Activated naive CD8-positive, alpha-beta T cell (primary cell): ENCODE data around the gene PRKAR1B.
"Not testable (repeated sequence)": the region's sequence is repeated elsewhere in the genome, so short reads cannot be mapped to it uniquely, and the experiment has no call there.

Experiments
- H3K27ac Mint-ChIP-seq: one replicate; pipeline ENCODE4 v1.8.0; 2021; ENCODE audit warnings: mixed read lengths
- H3K27me3 Mint-ChIP-seq: one replicate; pipeline ENCODE4 v1.8.0; 2021; ENCODE audit warnings: mixed read lengths
- H3K36me3 Mint-ChIP-seq: one replicate; pipeline ENCODE4 v1.8.0; 2021; ENCODE audit warnings: mixed read lengths
- H3K4me1 Mint-ChIP-seq: one replicate; pipeline ENCODE4 v1.8.0; 2021; ENCODE audit warnings: low read depth, mixed read lengths
- H3K4me3 Mint-ChIP-seq: one replicate; pipeline ENCODE4 v1.8.0; 2021; ENCODE audit warnings: mild to moderate bottlenecking, mixed read lengths
- H3K9me3 Mint-ChIP-seq: one replicate; pipeline ENCODE4 v1.8.0; 2021; ENCODE audit warnings: low read depth, mixed read lengths

The PRKAR1B gene

GRCh38 chr7:620056-620455, 107.0 kb downstream of the PRKAR1B start:
- no peaks in the 10 kb centered on the region for H3K27me3 Mint-ChIP-seq
- peak overlapping the region; percentile 99 for H3K27ac Mint-ChIP-seq
- peaks cover 57% of the 10 kb centered on the region for H3K4me1 Mint-ChIP-seq
- peaks cover 21% of the 10 kb centered on the region for H3K36me3 Mint-ChIP-seq
- H3K4me3 Mint-ChIP-seq: peak overlapping the region; percentile 92
- H3K9me3 Mint-ChIP-seq: peaks cover 16% of the 10 kb centered on the region

GRCh38 chr7:619368-619840, 107.7 kb downstream of the PRKAR1B start:
- peak overlapping the region; percentile 99 for H3K27ac Mint-ChIP-seq
- H3K4me1 Mint-ChIP-seq: peaks cover 59% of the 10 kb centered on the region
- H3K36me3 Mint-ChIP-seq: peaks cover 16% of the 10 kb centered on the region
- peak overlapping the region; percentile 92 for H3K4me3 Mint-ChIP-seq
- H3K27me3 Mint-ChIP-seq: no peaks in the 10 kb centered on the region
- peaks cover 9% of the 10 kb centered on the region for H3K9me3 Mint-ChIP-seq

GRCh38 chr7:618539-619367, 108.3 kb downstream of the PRKAR1B start:
- H3K4me1 Mint-ChIP-seq: peaks cover 63% of the 10 kb centered on the region
- H3K27ac Mint-ChIP-seq: peak overlapping the region; percentile 99
- H3K9me3 Mint-ChIP-seq: peaks cover 9% of the 10 kb centered on the region
- H3K27me3 Mint-ChIP-seq: no peaks in the 10 kb centered on the region
- H3K4me3 Mint-ChIP-seq: peak overlapping the region; percentile 92
- peaks cover 16% of the 10 kb centered on the region for H3K36me3 Mint-ChIP-seq

GRCh38 chr7:617614-618538, 109.2 kb downstream of the PRKAR1B start:
- Mint-ChIP-seq H3K4me1 (peaks cover 70% of the 10 kb centered on the region), H3K27ac (peak overlapping the region; percentile 99), H3K9me3 (peaks cover 9% of the 10 kb centered on the region), H3K4me3 (peak overlapping the region; percentile 92), H3K27me3 (no peaks in the 10 kb centered on the region), H3K36me3 (peaks cover 12% of the 10 kb centered on the region)

GRCh38 chr7:613442-614140, 113.5 kb downstream of the PRKAR1B start:
- H3K4me3 Mint-ChIP-seq: peak overlapping the region; percentile 92
- no peaks in the 10 kb centered on the region for H3K27me3 Mint-ChIP-seq
- peak overlapping the region; percentile 98 for H3K27ac Mint-ChIP-seq
- no peaks in the 10 kb centered on the region for H3K9me3 Mint-ChIP-seq
- H3K36me3 Mint-ChIP-seq: peaks cover 13% of the 10 kb centered on the region
- peaks cover 78% of the 10 kb centered on the region for H3K4me1 Mint-ChIP-seq

GRCh38 chr7:611837-612236, 115.2 kb downstream of the PRKAR1B start:
- Mint-ChIP-seq H3K4me1 (peaks cover 81% of the 10 kb centered on the region), H3K36me3 (peaks cover 15% of the 10 kb centered on the region), H3K4me3 (peak overlapping the region; percentile 83), H3K27ac (peak overlapping the region; percentile 98)
- not testable (repeated sequence) for H3K27me3 Mint-ChIP-seq, H3K9me3 Mint-ChIP-seq

GRCh38 chr7:611281-611810, 115.7 kb downstream of the PRKAR1B start:
- no peaks in the 10 kb centered on the region for H3K9me3 Mint-ChIP-seq

GRCh38 chr7:610531-611280, 116.4 kb downstream of the PRKAR1B start:
- Mint-ChIP-seq H3K4me3 (peak overlapping the region; percentile 83), H3K9me3 (no peaks in the 10 kb centered on the region), H3K4me1 (peaks cover 80% of the 10 kb centered on the region)

More at GRCh38 chr7:611281-611810, 115.7 kb downstream of the PRKAR1B start:
- Mint-ChIP-seq H3K4me1 (peaks cover 78% of the 10 kb centered on the region), H3K36me3 (peaks cover 17% of the 10 kb centered on the region), H3K27ac (peak overlapping the region; percentile 98), H3K4me3 (peak overlapping the region; percentile 83), H3K27me3 (no peaks in the 10 kb centered on the region)

GRCh38 chr7:610141-610530, 116.9 kb downstream of the PRKAR1B start:
- Mint-ChIP-seq H3K9me3 (no peaks in the 10 kb centered on the region), H3K27ac (peak overlapping the region; percentile 98), H3K27me3 (no peaks in the 10 kb centered on the region), H3K36me3 (peaks cover 22% of the 10 kb centered on the region), H3K4me1 (peaks cover 82% of the 10 kb centered on the region), H3K4me3 (peak overlapping the region; percentile 83)

More at GRCh38 chr7:610531-611280, 116.4 kb downstream of the PRKAR1B start:
- peaks cover 22% of the 10 kb centered on the region for H3K36me3 Mint-ChIP-seq
- H3K27me3 Mint-ChIP-seq: no peaks in the 10 kb centered on the region
- H3K27ac Mint-ChIP-seq: peak overlapping the region; percentile 98

- Mint-ChIP-seq H3K36me3 (peaks cover 24% of the 10 kb centered on the region), H3K27ac (peak overlapping the region; percentile 98), H3K27me3 (no peaks in the 10 kb centered on the region), H3K4me1 (peaks cover 81% of the 10 kb centered on the region), H3K4me3 (peak overlapping the region; percentile 83), H3K9me3 (no peaks in the 10 kb centered on the region)
Measured at GRCh38 chr7:609365-609764, 117.7 kb downstream of the PRKAR1B start.

- peak overlapping the region; percentile 83 for H3K4me3 Mint-ChIP-seq
- peak overlapping the region; percentile 98 for H3K27ac Mint-ChIP-seq
- H3K36me3 Mint-ChIP-seq: peaks cover 24% of the 10 kb centered on the region
- no peaks in the 10 kb centered on the region for H3K27me3 Mint-ChIP-seq
- no peaks in the 10 kb centered on the region for H3K9me3 Mint-ChIP-seq
- H3K4me1 Mint-ChIP-seq: peaks cover 80% of the 10 kb centered on the region
Measured at GRCh38 chr7:608954-609353, 118.1 kb downstream of the PRKAR1B start.

- Mint-ChIP-seq H3K4me1 (peaks cover 77% of the 10 kb centered on the region), H3K9me3 (no peaks in the 10 kb centered on the region), H3K4me3 (peak overlapping the region; percentile 89), H3K27ac (peak overlapping the region; percentile 97), H3K27me3 (no peaks in the 10 kb centered on the region), H3K36me3 (peaks cover 24% of the 10 kb centered on the region)
Measured at GRCh38 chr7:608361-608760, 118.7 kb downstream of the PRKAR1B start.

- peaks cover 77% of the 10 kb centered on the region for H3K4me1 Mint-ChIP-seq
- no peaks in the 10 kb centered on the region for H3K9me3 Mint-ChIP-seq
- H3K27ac Mint-ChIP-seq: peak overlapping the region; percentile 97
- no peaks in the 10 kb centered on the region for H3K27me3 Mint-ChIP-seq
- peaks cover 26% of the 10 kb centered on the region for H3K36me3 Mint-ChIP-seq
- H3K4me3 Mint-ChIP-seq: peak overlapping the region; percentile 89
Measured at GRCh38 chr7:607938-608337, 119.1 kb downstream of the PRKAR1B start.
